GM13976 (cell line): ENCODE results near the gene ANK3.

Experiments
- DNase-seq: peaks from one replicate; pipeline ENCODE4 v3.0.0; 2012; ENCODE audit warnings: low spot score
- in situ Hi-C: fragments of 300-500 bp; cut with MboI; formaldehyde crosslinking; loops from one replicate; pipeline ENCODE4 v1.12.0; 2022; ENCODE audit warnings: low sequenced_read_pairs, mixed read lengths, inconsistent platforms; ENCODE audit not compliant: unreplicated experiment
- TF ChIP-seq, protein P1 (sequence below): IDR thresholded peaks from 2 replicates; pipeline ENCODE4 v1.5.1; 2012; ENCODE audit warnings: borderline replicate concordance, mild to moderate bottlenecking; ENCODE audit not compliant: insufficient read depth; ENCODE audit errors: extremely low read depth, missing control alignments, control extremely low read depth

ANK3 gene

DNA sequence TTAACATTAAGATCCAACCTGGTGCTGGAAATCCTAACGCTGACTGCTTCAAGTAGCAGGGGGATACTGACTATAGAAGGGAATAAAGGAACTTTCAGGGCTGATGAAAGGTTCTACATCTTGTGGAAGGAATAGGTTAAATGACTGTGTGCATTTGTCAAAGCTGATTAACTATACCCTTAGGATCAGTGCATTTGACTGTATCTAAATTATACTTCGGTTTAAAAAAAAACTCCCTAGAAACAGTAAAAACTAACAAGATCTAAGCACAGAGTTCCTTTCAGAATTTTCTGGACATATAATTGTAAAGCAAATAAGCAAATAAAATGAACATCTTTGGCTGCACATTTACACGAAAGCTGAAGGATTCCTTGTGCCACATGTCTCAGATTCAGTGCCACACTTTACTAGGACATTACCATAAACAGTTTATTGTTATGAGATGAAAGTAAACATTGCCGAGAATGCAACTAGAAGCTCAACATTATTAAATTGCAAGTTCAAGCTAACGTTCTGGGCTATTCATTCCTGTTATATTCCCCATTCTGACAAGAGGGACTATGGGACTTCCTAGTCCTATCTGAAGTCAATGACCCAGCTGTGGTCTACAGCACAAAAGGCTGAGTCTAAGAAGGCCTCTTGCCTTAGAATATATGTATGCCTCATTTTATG is 20.7 kb downstream of the ANK3 start:
- DNase-seq = no peak
- TF ChIP-seq, protein P1, sequence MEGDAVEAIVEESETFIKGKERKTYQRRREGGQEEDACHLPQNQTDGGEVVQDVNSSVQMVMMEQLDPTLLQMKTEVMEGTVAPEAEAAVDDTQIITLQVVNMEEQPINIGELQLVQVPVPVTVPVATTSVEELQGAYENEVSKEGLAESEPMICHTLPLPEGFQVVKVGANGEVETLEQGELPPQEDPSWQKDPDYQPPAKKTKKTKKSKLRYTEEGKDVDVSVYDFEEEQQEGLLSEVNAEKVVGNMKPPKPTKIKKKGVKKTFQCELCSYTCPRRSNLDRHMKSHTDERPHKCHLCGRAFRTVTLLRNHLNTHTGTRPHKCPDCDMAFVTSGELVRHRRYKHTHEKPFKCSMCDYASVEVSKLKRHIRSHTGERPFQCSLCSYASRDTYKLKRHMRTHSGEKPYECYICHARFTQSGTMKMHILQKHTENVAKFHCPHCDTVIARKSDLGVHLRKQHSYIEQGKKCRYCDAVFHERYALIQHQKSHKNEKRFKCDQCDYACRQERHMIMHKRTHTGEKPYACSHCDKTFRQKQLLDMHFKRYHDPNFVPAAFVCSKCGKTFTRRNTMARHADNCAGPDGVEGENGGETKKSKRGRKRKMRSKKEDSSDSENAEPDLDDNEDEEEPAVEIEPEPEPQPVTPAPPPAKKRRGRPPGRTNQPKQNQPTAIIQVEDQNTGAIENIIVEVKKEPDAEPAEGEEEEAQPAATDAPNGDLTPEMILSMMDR = no peak
- in situ Hi-C loops = no loop called here

DNA sequence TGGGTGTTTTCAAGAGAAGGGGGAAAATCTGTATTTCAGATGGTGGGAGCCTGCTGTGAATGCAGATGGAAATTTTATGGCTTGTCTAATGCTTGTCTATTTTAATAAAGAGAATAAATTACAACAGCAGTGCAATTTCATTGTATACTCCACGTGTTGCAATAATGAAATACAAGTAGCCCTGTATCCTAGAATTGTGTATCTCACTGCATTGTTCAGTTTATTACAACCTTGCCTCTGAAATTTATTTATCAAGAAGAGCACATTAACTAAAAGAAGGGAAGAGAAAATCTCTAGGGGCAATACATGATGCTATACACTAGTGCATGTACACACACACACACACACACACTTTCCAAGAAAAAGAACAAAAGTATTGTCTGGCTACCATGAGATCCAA is 21.8 kb downstream of the ANK3 start:
- TF ChIP-seq, protein P1 = no peak
- DNase-seq = no peak
- in situ Hi-C loops = no loop called here

DNA sequence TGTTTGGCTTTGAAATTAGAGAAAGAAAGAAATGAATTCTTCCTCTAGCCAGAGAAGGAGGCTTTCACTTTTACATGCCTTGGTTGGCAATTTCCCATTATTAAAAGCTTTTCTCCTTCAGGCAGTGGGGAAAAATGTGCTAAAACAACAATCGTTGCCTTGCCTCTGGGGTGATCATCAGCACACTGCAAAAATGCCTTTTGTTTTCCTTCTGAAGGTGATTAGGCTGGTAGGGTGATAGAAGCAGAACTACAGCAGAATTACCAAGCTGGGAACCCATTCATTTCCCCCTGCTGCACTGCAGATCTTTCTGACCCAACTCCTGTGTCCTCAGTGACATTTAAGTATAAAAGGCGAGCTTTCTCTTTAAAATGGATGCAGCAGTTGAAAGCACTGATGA is 22.2 kb downstream of the ANK3 start:
- in situ Hi-C loops = no loop called here
- no peak for DNase-seq
- TF ChIP-seq, protein P1 = no peak

DNA sequence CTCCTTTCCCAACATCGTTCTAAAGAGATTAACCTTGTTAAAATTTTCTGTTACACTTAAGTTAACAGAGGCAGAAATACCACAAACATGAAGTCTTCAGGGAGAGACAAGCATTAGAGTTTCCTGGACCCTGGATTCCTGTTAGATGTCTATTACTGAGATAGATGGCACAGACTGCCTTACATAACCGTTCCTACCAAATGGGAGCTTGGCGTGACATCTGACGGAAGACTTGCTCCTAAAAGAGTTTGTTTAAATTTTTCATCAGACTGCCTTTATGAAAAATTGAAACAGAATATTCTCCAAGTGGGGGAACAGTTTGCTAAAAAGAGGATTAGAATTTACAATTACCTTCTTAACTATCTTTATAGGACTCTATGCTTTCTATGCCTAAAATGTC is 22.7 kb downstream of the ANK3 start:
- no peak for DNase-seq
- TF ChIP-seq, protein P1 = no peak
- in situ Hi-C loops = no loop called here

DNA sequence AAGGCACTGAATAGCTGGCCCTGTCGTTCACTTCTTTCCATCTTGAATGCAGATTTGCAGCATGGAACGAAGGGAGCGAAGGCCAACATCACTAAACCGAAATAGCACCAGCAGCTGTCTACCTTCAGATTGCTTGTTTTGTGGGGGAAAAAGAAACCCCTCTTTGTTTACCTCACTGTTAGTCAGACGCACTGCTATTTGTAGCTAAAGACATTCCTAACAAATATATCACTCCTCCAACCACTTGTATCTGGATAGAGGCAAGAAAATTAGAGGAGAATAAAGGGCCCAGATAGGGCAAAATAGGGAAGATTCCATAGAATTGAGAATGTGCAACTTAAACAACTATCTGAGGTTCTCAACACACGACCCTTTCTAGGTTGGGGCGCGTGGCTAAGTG is 26.5 kb downstream of the ANK3 start:
- no peak for DNase-seq

DNA sequence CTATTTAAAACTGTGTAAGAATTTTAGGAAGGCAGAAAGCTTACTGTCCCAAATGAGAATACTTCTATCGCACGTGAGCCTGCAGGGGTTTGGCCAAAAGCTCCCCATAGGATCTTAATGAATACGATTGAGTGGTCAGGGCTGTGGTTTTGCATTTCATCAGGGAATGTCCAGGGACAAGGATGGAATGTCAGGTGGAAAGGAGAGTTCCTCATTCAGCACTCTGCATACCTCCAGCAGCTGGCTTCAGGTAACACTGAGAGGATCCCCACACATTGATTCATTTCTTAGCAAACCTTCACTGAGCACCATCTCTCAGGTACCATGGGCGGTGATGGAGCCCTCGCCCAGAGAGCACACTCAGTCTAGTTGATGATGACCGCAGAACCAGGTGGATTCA is 27.2 kb downstream of the ANK3 start:
- DNase-seq = no peak
- in situ Hi-C loops = no loop called here
- TF ChIP-seq, protein P1 = no peak

More for the DNA sequence above, 26.5 kb downstream of the ANK3 start:
- in situ Hi-C loops = no loop called here
- TF ChIP-seq, protein P1 = no peak
